ENCODE data around the gene TXNDC2. TPM values are rescaled to one million over a fixed set of nuclear protein-coding genes. Genes with fewer than 3 reads are reported as not detected.
"Not testable (repeated sequence)": the region's sequence is repeated elsewhere in the genome, so short reads cannot be mapped to it uniquely, and the experiment has no call there.

TXNDC2 gene
- total RNA-seq, 1 donor from 2014 or later = 0.55 TPM

GRCh38 chr18:9898792-9899549, 13.2 kb downstream of the TXNDC2 start:
- Histone ChIP-seq H3K36me3 (no peaks in the 10 kb centered on the region), H3K27me3 (no peaks in the 10 kb centered on the region), H3K4me3 (no peak overlapping the region), H3K4me1 (no peaks in the 10 kb centered on the region), H3K9me3 (no peaks in the 10 kb centered on the region), H3K27ac (no peak overlapping the region)
- TF ChIP-seq, protein P1, sequence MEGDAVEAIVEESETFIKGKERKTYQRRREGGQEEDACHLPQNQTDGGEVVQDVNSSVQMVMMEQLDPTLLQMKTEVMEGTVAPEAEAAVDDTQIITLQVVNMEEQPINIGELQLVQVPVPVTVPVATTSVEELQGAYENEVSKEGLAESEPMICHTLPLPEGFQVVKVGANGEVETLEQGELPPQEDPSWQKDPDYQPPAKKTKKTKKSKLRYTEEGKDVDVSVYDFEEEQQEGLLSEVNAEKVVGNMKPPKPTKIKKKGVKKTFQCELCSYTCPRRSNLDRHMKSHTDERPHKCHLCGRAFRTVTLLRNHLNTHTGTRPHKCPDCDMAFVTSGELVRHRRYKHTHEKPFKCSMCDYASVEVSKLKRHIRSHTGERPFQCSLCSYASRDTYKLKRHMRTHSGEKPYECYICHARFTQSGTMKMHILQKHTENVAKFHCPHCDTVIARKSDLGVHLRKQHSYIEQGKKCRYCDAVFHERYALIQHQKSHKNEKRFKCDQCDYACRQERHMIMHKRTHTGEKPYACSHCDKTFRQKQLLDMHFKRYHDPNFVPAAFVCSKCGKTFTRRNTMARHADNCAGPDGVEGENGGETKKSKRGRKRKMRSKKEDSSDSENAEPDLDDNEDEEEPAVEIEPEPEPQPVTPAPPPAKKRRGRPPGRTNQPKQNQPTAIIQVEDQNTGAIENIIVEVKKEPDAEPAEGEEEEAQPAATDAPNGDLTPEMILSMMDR (IDR thresholded peaks at IDR 0.05) = no peak
- ATAC-seq = peak; percentile 72
- intact Hi-C loops (cut with DNase I) = no loop called here
- no peak for DNase-seq

DNA sequence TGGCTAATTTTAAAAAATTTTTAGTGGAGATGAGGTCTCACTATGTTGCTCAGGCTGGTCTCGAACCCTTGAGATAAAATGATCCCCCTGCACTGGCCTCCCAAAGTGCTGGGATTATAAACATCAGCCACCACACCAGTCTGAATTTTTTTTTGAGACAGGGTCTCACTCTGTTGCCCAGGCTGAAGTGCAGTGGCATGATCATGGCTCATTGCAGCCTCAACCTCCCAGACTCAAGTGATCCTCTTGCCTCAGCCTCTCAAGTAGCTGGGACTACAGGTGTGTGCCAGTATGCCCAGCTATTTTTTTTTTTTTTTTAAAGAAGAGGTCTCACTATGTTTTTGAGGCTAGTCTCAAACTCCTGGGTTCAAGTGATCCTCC, 13.8 kb downstream of the TXNDC2 start:
- DNase-seq; H3K4me3 ChIP-seq; H3K36me3 ChIP-seq; H3K4me1 ChIP-seq; H3K27ac ChIP-seq; H3K27me3 ChIP-seq; H3K9me3 ChIP-seq; ATAC-seq; intact Hi-C loops (cut with DNase I): not testable (repeated sequence)

- no peak overlapping the region for H3K27ac ChIP-seq
- ATAC-seq = no peak
- no peaks in the 10 kb centered on the region for H3K36me3 ChIP-seq
- no peaks in the 10 kb centered on the region for H3K9me3 ChIP-seq
- TF ChIP-seq, protein P1 (IDR thresholded peaks at IDR 0.05) = no peak
- no peak overlapping the region for H3K4me3 ChIP-seq
- H3K27me3 ChIP-seq = no peaks in the 10 kb centered on the region
- intact Hi-C loops (cut with DNase I) = no loop called here
- DNase-seq = no peak
- no peaks in the 10 kb centered on the region for H3K4me1 ChIP-seq
Observed at GRCh38 chr18:9900699-9901098, 14.9 kb downstream of the TXNDC2 start.

DNA sequence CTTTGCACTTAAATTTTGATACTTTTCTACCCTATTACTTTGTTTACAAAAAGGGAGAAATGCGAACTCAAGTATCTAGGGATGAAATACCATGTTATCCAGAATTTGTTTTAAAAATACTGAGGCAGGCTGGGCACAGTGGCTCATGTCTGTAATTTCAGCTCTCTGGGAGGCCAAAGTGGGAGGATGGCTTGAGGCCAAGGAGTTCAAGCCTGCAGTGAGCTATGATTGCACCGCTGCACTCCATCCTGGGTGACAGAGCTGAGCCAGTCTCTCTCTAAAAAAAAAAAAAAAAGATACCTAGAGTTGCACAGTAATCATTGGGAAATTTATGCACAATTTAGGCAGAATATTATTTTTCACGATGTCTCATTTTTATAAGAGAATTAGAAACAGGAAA, 15.6 kb downstream of the TXNDC2 start:
- TF ChIP-seq, protein P1 (IDR thresholded peaks at IDR 0.05) = no peak
- no peaks in the 10 kb centered on the region for H3K4me1 ChIP-seq
- H3K36me3 ChIP-seq = no peaks in the 10 kb centered on the region
- no peaks in the 10 kb centered on the region for H3K9me3 ChIP-seq
- no peaks in the 10 kb centered on the region for H3K27me3 ChIP-seq
- DNase-seq = no peak
- H3K4me3 ChIP-seq = no peak overlapping the region
- no peak for ATAC-seq
- intact Hi-C loops (cut with DNase I) = no loop called here
- no peak overlapping the region for H3K27ac ChIP-seq

DNA sequence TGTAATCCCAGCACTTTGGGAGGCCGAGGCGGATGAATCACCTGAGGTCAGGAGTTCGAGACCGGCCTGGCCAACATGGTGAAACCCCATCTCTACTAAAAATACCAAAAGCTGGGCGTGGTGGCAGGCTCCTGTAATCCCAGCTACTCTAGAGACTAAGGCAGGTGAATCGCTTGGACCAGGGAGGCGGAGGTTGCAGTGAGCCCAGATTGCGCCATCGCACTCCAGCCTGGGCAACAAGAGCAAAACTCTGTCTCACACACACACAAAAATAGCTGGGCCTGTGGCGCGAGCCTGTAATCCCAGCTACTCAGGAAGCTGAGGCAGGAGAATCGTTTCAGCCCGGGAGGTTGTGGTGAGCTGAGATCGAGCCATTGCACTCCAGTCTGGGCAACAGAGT, 16.5 kb downstream of the TXNDC2 start:
- H3K27me3 ChIP-seq; H3K36me3 ChIP-seq; H3K4me1 ChIP-seq; H3K4me3 ChIP-seq; intact Hi-C loops (cut with DNase I); H3K9me3 ChIP-seq; H3K27ac ChIP-seq; ATAC-seq; DNase-seq: not testable (repeated sequence)

DNA sequence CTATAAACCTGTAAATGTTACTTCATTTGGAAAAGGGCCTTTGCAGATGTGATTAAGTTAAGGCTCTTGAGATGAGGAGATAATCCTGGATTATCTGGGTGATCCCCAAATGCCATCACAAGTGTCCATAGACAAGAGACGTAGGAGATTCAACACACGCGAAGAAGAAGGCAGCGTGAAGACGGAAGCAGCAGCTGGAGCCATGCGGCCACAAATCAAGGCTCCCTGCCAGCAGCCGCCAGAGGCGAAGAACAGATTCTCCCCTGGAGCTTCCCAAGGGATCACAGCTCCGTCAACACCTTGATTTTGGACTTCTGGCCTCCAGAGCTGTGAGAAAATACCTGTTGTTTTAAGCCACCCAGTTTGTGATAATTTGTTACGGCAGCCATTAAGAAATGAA, 17.1 kb downstream of the TXNDC2 start:
- no peaks in the 10 kb centered on the region for H3K36me3 ChIP-seq
- H3K9me3 ChIP-seq = no peaks in the 10 kb centered on the region
- H3K27ac ChIP-seq = no peak overlapping the region
- H3K27me3 ChIP-seq = no peaks in the 10 kb centered on the region
- H3K4me3 ChIP-seq = no peak overlapping the region
- no peak for ATAC-seq
- intact Hi-C loops (cut with DNase I) = no loop called here
- no peaks in the 10 kb centered on the region for H3K4me1 ChIP-seq
- DNase-seq = no peak
- TF ChIP-seq, protein P1 (IDR thresholded peaks at IDR 0.05) = no peak
